Cardiac septum (tissue), 1 donor: ENCODE data around the gene SOX15. TPM values are rescaled to one million over a fixed set of nuclear protein-coding genes. Genes with fewer than 3 reads are reported as not detected.
"Not testable (repeated sequence)": the region's sequence is repeated elsewhere in the genome, so short reads cannot be mapped to it uniquely, and the experiment has no call there.

ENCODE experiments used
- DNase-seq: peaks from one replicate; pipeline ENCODE4 v3.0.0-alpha.2; 2020; ENCODE audit warnings: low spot score
- intact Hi-C: fragments of 100-400 bp; cut with DNase I; formaldehyde crosslinking; loops from one replicate; pipeline ENCODE4 v1.14.0; 2022
- total RNA-seq: library from RNA; stranded (reverse); fragmentation: NEBNext Ultra II Directional; extraction: Animal tissue kit (Norgen Biotek cat#: 25700); gene quantifications from one replicate; pipeline ENCODE4 v1.2.1, GENCODE V29; 2021
- donor health status: DM: no; HTN: no; CAD: no.

The SOX15 gene
- total RNA-seq, 1 donor from 2014 or later, result 1.1 TPM

GRCh38 chr17:7613769-7614424, 24.0 kb upstream of the SOX15 start:
- intact Hi-C loops, result loop anchor here (2.0 to 5.0 kb wide), 2 partner anchors 31 to 73 kb away; partner anchors contain the start of genes MPDU1, TP53 and WRAP53
- DNase-seq, result no peak

DNA sequence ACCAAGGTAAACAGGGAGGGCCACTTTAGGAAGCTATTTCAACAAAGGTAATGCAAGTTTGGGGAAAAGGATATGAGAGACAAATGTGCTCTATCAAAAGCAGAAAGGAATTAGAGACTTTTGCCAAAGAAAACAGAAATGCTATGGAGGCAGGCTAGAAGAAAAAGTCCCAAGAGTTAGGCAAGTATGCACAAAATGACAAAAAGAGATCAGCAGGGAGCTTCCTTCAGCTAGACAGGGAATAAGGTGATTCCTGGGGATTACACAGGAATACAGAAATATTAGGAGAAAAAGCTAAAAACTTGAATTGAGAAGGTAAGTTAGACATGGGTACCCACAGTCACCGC, 22.4 kb upstream of the SOX15 start:
- DNase-seq, result no peak
- intact Hi-C loops, result loop anchor here (5.0 kb wide), 1 partner anchor 75 kb away; the partner anchor contains the start of genes TP53 and WRAP53

DNA sequence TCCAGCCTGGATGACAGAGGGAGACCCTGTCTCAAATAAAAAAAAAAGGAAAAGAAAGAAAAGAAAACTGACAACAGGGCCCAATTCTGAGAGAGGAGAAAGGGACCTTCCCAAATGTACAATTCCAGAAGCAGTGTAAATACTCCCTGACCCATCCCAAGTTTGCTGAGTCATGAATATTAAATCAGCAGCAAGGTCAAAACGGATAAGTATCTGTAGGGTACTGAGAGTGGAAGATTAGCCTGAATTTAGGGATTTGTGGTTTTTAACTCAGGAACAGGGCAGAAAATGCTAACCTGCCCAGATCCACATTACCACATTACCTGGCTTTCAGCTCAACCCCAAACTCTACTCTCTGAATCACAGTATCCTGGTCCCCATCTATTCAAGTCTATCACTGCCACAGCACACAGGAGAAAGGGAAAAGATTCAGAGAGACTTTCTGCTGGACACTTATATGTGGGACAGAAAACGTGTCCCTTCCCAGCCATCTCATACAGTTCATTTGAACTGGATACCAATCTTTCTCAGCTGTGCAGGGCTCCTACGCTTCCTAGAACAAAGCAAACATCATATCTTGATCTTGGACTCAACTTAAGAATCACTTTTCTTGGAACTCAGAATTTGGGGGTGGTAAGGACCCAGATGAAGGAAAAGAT, 21.9 kb upstream of the SOX15 start:
- no peak for DNase-seq
- intact Hi-C loops, result loop anchor here (5.0 kb wide), 1 partner anchor 76 kb away; the partner anchor contains the start of genes TP53 and WRAP53

DNA sequence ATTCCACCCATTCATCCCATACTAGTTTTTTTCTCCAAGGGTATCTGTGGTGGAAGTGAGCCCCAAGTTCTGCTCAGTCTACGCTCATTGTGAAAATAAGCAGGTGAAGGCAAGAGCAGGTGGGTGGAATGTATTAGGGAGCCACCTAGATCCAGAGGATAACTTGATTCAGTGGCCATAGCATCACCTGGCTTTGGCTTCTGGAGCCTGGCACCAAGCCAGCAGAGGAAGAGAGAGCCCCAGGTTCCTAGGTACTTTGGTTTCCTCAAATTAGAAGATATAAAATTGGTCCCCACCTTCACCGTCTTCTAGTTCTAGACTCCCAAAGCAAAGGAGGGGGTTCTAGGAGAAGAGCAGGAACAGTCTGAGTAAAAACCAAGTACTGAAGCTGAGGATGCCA, 20.7 kb upstream of the SOX15 start:
- intact Hi-C loops, result loop anchor here (5.0 kb wide), 1 partner anchor 77 kb away; the partner anchor contains the start of genes TP53 and WRAP53

DNA sequence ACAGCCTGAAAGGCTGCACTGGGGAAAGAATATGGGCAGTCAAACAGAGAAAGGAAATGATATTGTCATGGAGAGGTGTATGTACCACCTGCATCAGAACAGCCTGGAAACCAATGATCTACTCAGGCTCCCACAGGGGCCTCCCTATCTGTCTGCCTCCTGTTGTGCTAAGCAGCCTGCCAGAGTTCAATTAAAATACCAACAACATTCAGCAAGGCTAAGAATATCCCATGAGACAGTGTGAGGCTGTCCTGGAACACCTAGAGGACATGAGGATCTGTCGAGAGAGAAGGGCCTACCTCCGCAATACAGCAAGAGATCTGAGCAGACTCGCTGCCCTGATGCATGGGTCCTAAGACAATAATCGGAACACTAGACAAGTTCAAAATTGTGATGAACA, 16.4 kb upstream of the SOX15 start:
- no peak for DNase-seq
- intact Hi-C loops, result no loop called here

More for the DNA sequence above, 20.7 kb upstream of the SOX15 start:
- DNase-seq, result no peak

- intact Hi-C loops, DNase-seq: not testable (repeated sequence)
These were observed 7.7 kb upstream of the SOX15 start for GRCh38 chr17:7597561-7597960.

GRCh38 chr17:7593296-7593695, 3.4 kb upstream of the SOX15 start:
- DNase-seq, result no peak
- intact Hi-C loops, result no loop called here

DNA sequence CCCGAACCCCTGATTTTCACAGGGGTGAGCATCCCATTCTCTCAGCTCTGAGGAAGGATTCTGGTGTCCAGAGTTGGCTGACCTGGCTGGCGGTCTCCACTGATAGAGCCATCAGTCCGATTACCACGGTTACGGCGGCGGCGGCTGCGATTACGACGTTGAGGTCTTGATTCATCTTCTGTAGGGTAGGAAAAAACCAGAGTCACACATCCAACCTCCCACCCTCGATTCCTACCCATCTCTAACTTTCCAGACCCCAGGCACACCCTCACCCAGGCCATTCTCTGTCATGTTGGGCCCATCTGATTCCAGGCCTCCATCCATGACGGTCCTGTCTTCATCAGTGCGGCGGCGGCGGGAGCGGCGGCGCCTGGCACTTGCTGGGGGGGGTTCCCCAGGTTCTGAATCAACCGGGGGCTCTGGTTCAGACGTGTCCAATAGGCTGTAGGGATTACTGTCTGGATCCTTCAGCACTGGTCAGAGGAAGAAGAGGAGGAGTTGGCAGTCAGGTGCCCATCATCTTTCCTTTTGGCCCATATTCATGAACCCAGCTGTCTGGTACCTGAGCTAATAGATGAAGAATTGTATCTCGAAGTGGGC, 2.6 kb upstream of the SOX15 start:
- intact Hi-C loops, result no loop called here
- no peak for DNase-seq

DNA sequence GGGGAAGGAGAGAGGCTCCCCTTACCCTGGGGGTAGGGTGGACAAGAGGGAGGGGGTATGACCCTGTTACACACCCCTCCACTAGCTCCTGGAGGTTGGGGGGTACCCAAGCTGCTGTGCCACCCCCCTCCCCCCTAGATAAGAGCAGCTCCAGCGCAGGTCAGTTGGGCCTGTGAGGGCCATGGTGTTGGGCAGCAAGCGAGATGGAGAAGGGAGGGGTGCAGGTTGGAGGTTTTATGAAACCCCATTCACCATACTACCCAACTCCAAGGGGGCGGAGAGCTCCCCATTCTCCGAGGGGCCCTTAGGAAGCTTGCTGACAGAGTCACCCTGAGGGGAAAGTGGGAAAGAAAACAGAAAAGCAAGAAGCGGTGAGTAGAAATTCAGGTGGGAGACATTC, 1.7 kb upstream of the SOX15 start:
- DNase-seq, result no peak
- intact Hi-C loops, result no loop called here

DNA sequence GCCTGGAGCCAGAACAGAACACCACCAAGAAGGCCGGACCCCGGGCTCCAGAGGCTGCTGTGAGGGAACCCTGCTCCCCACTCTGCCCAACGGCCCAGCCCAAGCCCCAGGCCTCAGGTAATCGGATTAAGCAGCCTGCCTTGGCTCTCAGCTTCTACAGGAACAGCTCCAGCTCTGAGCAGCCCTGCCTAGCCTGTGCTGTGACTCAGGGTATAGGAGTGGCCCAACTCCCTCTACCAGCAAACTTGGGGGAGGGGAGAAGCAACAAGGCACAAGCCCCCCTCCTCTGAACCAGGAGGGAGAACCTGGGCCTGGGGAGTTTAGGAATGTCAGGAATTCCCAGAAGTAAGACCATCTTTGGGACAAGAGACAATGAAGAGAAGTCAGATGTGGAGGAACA, 849 bp upstream of the SOX15 start:
- no peak for DNase-seq
- intact Hi-C loops, result no loop called here

- intact Hi-C loops, result loop anchor here (5.0 kb wide), 1 partner anchor 38 kb away; the partner anchor contains the start of gene SAT2
- DNase-seq, result peak; percentile 92
These were observed 558 bp downstream of the SOX15 start for GRCh38 chr17:7589204-7589868.

- intact Hi-C loops, result loop anchor here (5.0 kb wide), 1 partner anchor 39 kb away; the partner anchor contains the start of gene SAT2
- no peak for DNase-seq
These were observed 1.2 kb downstream of the SOX15 start for GRCh38 chr17:7588553-7589203.

DNA sequence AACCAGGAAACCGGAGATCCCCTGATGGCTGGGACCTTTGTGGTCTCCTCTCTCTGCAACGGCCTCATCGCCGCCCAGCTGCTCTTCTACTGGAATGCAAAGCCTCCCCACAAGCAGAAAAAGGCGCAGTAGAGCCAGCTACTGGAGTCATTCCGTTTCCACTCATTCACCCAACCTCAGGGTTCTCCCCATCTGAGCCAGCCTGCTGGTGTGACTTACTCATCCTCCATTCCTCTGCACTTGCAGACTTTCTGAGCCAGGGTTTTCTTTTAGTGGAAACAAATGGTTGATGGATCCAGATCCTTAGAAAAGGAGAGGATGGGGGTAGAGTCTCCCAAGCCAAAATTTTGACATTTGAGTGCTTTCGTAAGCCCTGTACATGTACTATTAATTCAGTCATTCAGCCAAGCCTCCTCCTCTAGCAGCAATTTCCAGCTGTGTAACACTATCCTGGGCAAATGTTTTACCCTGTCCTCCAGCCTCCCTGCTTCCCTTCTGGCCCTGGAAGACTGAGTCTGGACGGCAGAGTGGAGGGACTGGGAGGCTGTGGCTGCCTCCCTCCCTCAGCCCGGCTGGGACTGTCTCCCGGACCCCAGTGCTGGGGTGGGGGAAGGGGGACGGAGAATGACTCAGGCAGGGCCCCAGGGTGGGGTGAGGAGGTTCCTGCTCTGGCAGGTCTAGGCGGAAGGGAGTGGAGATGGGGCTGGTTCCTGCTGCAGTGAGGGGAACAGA, 2.3 kb downstream of the SOX15 start:
- no peak for DNase-seq
- intact Hi-C loops, result loop anchor here (5.0 kb wide), 1 partner anchor 40 kb away; the partner anchor contains the start of gene SAT2

GRCh38 chr17:7586673-7587419, 3.0 kb downstream of the SOX15 start:
- no peak for DNase-seq
- intact Hi-C loops, result loop anchor here (5.0 kb wide), 1 partner anchor 40 kb away; the partner anchor contains the start of gene SAT2

- intact Hi-C loops, result loop anchor here (2.0 kb wide), 2 partner anchors 31 to 103 kb away; partner anchors contain the start of genes FXR2 and TP53
- peak; percentile 98 for DNase-seq
These were observed 6.4 kb downstream of the SOX15 start, which contains the start of gene MPDU1 for GRCh38 chr17:7583253-7584109. MPDU1 (plus strand) TSS chr17:7583852; CDS start chr17:7583863, 11 bp downstream.

DNA sequence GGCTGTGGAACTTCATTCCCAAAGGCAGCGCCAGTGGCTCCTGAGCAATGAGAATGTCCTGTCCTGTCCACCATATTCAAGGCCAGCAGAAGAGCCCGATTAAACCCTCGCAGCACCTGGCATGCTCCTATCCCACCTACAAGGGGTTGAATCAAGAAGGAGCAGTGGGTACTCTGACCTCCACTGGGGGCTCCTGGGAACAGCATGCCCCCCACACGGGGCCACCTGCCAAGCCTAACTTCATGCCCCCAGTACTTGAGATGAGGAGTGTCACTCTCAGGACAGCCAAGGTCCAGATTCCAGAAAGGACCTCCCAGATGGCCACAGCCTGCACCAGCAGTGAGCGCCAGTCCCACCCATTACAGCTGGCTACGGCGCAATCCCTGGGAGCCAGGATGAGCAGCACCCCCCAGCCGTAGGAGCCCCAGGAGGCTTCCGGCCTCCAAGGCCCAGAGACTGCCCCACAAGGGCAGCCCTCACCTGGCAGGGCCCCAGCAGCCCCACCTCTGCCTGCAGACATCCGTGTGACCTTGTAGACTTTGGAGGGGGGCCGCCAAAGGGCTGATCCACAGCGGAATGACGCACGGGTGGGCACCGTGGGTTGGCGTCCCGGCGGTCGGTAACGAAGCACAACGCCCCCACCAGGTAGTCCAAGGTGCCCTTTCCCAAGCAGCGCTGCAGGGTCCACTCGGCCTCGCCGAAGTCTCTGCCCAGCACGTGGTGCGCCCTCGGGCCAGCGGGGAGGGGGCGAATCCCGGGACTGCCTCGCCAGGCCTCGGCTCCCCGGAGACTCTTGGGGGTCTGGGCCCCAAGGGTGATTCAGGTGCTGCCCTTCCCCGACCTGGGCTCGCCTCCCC, 7.3 kb downstream of the SOX15 start:
- DNase-seq, result no peak
- intact Hi-C loops, result loop anchor here (2.0 kb wide), 2 partner anchors 32 to 104 kb away; partner anchors contain the start of genes FXR2 and TP53
